Activated naive CD4-positive, alpha-beta T cell treated with anti-CD3 and anti-CD28 coated beads, Interleukin-2, amount 50 U/mL, for 24 hours (primary cell): ENCODE measurements around the gene GNPNAT1.

Experiments
- H3K27ac Mint-ChIP-seq: one replicate; pipeline ENCODE4 v1.8.0; 2021; ENCODE audit warnings: mild to moderate bottlenecking, mixed read lengths
- H3K27me3 Mint-ChIP-seq: one replicate; pipeline ENCODE4 v1.8.0; 2021; ENCODE audit warnings: mixed read lengths
- H3K36me3 Mint-ChIP-seq: one replicate; pipeline ENCODE4 v1.8.0; 2021; ENCODE audit warnings: mixed read lengths
- H3K4me1 Mint-ChIP-seq: one replicate; pipeline ENCODE4 v1.8.0; 2021; ENCODE audit warnings: mixed read lengths
- H3K4me3 Mint-ChIP-seq: one replicate; pipeline ENCODE4 v1.8.0; 2021; ENCODE audit warnings: mild to moderate bottlenecking, mixed read lengths
- H3K9me3 Mint-ChIP-seq: one replicate; pipeline ENCODE4 v1.8.0; 2021; ENCODE audit warnings: mixed read lengths

Gene GNPNAT1

GRCh38 chr14:52801014-52801712 is 9.8 kb upstream of the GNPNAT1 start:
- Mint-ChIP-seq H3K4me1 (peaks cover 19% of the 10 kb centered on the region), H3K4me3 (no peak overlapping the region), H3K9me3 (no peaks in the 10 kb centered on the region), H3K27ac (no peak overlapping the region), H3K27me3 (no peaks in the 10 kb centered on the region), H3K36me3 (no peaks in the 10 kb centered on the region)

DNA sequence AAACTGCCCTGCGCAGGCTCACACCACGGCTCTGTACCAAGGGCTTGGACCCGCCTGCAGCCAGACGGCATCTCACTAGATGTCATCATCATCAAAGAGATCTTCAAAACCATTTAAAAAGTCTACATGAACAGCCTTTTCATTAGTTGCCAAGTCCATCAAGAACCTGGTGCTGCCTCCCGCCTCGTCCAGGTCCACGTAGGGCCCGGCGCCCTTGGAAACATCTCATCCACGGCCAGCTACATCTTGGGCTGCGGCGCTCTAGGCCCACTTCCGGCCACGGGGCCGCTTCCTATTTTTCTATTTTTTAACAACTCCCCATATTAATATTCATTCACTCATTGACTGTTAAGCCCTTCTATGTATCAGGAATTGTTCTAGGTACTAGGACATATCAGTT is 7.4 kb upstream of the GNPNAT1 start:
- Mint-ChIP-seq H3K27ac (no peak overlapping the region), H3K4me1 (peaks cover 19% of the 10 kb centered on the region), H3K36me3 (no peaks in the 10 kb centered on the region)

DNA sequence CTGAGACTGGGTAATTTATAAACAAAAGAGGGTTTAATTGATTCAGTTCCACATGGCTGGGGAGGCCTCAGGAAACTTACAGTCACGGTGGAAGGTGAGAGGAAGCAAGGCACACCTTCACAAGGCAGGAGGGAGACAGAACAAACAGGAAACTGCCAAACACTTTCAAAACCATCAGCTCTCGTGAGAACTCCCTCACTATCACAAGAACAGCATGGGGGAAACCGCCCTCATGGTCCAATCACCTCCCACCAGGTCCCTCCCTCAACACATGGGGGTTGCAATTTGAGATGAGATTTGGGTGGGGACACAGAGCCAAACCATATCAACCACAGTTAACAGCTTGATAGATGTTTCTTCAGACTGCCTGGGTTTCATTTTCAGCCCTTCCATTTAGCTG is 6.2 kb upstream of the GNPNAT1 start:
- Mint-ChIP-seq H3K27ac (no peak overlapping the region), H3K9me3 (no peaks in the 10 kb centered on the region), H3K36me3 (no peaks in the 10 kb centered on the region), H3K4me3 (no peak overlapping the region), H3K27me3 (no peaks in the 10 kb centered on the region), H3K4me1 (peaks cover 19% of the 10 kb centered on the region)

More for the DNA sequence above, 7.4 kb upstream of the GNPNAT1 start:
- no peaks in the 10 kb centered on the region for H3K9me3 Mint-ChIP-seq
- no peak overlapping the region for H3K4me3 Mint-ChIP-seq
- no peaks in the 10 kb centered on the region for H3K27me3 Mint-ChIP-seq

DNA sequence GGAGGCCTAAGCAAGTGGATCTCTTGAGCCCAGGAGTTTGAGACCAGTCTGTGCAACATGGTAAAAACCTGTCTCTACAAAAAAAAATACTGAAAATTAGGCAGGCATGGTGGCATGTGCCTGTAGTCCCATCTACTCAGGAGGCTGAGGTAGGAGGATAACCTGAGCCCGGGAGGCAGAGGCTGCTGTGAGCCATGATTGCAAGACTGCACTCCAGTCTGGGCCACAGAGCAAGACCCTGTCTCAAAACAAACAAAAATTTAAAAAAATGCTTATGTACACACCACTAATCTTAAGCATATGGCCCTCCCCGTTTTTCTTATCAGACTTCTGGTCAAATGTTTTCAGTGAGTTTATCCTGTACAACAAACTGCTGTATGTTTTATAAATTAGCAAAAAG is 1.7 kb upstream of the GNPNAT1 start:
- H3K4me1 Mint-ChIP-seq, result peaks cover 42% of the 10 kb centered on the region
- H3K4me3 Mint-ChIP-seq, result no peak overlapping the region
- no peak overlapping the region for H3K27ac Mint-ChIP-seq

GRCh38 chr14:52792097-52792415 is 649 bp upstream of the GNPNAT1 start:
- Mint-ChIP-seq H3K4me1 (peaks cover 46% of the 10 kb centered on the region), H3K9me3 (no peaks in the 10 kb centered on the region), H3K4me3 (peak overlapping the region; percentile 86), H3K27ac (peak overlapping the region; percentile 94), H3K36me3 (peaks cover 1% of the 10 kb centered on the region), H3K27me3 (no peaks in the 10 kb centered on the region)

More for the DNA sequence above, 1.7 kb upstream of the GNPNAT1 start:
- Mint-ChIP-seq H3K9me3 (no peaks in the 10 kb centered on the region), H3K27me3 (no peaks in the 10 kb centered on the region), H3K36me3 (peaks cover 1% of the 10 kb centered on the region)

DNA sequence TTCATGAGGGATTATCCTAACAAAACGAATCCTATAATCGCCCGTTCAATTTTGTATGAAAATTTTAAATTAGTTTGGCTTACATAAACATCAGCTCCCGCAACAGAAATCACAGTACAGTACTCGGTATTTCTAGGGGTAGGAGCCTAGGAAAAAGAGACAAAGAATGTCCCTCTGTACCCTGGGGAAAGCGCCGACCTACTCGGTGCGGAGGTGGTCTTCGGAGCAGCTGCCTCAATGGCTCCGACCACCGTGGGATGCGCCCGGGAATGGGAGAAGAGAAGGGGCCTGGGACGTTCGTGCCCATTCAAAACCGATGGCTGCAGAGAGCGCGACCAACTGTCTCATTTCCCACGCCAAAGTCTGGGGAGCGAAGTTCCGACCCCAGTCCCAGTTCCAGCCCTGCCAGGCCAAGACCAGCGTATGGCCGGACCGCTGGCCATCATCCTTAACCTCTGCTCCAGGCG is 618 bp downstream of the GNPNAT1 start:
- no peaks in the 10 kb centered on the region for H3K27me3 Mint-ChIP-seq
- no peaks in the 10 kb centered on the region for H3K9me3 Mint-ChIP-seq
- peak overlapping the region; percentile 94 for H3K4me3 Mint-ChIP-seq
- H3K36me3 Mint-ChIP-seq, result peaks cover 3% of the 10 kb centered on the region
- H3K4me1 Mint-ChIP-seq, result peaks cover 47% of the 10 kb centered on the region
- peak overlapping the region; percentile 83 for H3K27ac Mint-ChIP-seq

- Mint-ChIP-seq H3K36me3 (peaks cover 3% of the 10 kb centered on the region), H3K9me3 (no peaks in the 10 kb centered on the region), H3K27me3 (no peaks in the 10 kb centered on the region), H3K27ac (peak overlapping the region; percentile 83), H3K4me3 (peak overlapping the region; percentile 94), H3K4me1 (peaks cover 47% of the 10 kb centered on the region)
Measured at GRCh38 chr14:52790011-52790755, 1.2 kb downstream of the GNPNAT1 start.

DNA sequence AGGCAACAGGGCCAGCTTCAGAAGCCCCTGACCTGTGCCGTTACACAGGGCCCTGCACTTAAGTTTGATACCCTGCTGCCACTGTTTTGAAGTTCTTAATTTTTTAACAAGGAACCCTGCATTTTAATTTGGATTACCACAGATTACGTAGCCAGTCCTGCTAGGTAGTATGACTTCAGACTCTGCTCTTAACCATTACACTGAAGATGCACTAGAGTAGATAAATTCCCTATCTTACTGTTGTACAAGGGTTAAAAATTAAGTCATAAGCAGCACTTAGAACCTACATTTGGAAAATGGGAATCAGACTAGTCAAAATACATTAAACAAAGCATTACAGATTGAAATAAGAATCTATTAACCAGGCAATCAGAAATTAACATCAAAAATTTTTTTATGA is 2.3 kb downstream of the GNPNAT1 start:
- H3K27ac Mint-ChIP-seq, result no peak overlapping the region
- peaks cover 3% of the 10 kb centered on the region for H3K36me3 Mint-ChIP-seq
- no peaks in the 10 kb centered on the region for H3K9me3 Mint-ChIP-seq
- peaks cover 47% of the 10 kb centered on the region for H3K4me1 Mint-ChIP-seq
- peak overlapping the region; percentile 47 for H3K4me3 Mint-ChIP-seq
- no peaks in the 10 kb centered on the region for H3K27me3 Mint-ChIP-seq

DNA sequence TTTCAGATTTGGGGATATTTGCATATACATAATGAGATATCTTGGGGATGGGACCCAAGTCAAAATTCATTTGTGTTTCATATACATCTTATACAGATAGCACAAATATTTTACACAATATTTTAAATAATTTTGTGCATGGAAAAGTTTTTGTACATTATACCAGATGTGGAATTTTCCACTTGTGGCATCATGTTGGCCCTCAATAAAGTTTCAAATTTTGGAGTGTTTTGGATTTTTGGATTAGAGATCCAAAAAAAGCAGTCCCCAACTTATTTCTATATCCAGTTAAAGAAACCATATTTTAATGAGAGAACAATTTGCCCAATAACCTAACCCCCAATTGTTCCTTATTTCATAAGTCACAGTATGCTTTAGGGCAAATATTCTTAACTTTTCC is 4.5 kb downstream of the GNPNAT1 start:
- H3K27ac Mint-ChIP-seq, result no peak overlapping the region
- no peaks in the 10 kb centered on the region for H3K9me3 Mint-ChIP-seq
- no peaks in the 10 kb centered on the region for H3K27me3 Mint-ChIP-seq
- peaks cover 5% of the 10 kb centered on the region for H3K36me3 Mint-ChIP-seq
- H3K4me3 Mint-ChIP-seq, result no peak overlapping the region
- H3K4me1 Mint-ChIP-seq, result peaks cover 39% of the 10 kb centered on the region

GRCh38 chr14:52783206-52783605 is 8.2 kb downstream of the GNPNAT1 start:
- no peak overlapping the region for H3K4me3 Mint-ChIP-seq
- H3K9me3 Mint-ChIP-seq, result no peaks in the 10 kb centered on the region
- peaks cover 10% of the 10 kb centered on the region for H3K4me1 Mint-ChIP-seq
- H3K27me3 Mint-ChIP-seq, result no peaks in the 10 kb centered on the region
- H3K36me3 Mint-ChIP-seq, result peaks cover 4% of the 10 kb centered on the region
- no peak overlapping the region for H3K27ac Mint-ChIP-seq

DNA sequence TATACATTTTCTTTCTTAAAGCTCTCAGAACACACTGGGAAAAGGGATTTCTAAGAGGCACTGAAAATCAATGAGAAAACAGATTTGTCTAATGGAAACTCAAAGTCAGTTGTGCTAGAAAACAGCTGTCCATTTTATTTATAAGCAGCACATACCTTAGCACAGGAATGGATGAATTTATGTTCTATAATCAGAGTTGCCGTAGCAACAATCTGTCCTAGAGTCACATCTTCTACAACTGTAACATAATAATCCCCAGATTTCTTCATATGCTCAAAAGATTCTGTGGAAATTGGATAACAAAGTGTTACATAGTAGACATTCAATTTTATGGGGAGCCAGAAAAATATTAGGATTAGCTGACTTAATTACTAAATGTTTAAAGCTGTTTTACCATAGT is 9.8 kb downstream of the GNPNAT1 start:
- Mint-ChIP-seq H3K27me3 (no peaks in the 10 kb centered on the region), H3K4me3 (no peak overlapping the region), H3K4me1 (no peaks in the 10 kb centered on the region), H3K27ac (no peak overlapping the region), H3K36me3 (peaks cover 4% of the 10 kb centered on the region), H3K9me3 (no peaks in the 10 kb centered on the region)

DNA sequence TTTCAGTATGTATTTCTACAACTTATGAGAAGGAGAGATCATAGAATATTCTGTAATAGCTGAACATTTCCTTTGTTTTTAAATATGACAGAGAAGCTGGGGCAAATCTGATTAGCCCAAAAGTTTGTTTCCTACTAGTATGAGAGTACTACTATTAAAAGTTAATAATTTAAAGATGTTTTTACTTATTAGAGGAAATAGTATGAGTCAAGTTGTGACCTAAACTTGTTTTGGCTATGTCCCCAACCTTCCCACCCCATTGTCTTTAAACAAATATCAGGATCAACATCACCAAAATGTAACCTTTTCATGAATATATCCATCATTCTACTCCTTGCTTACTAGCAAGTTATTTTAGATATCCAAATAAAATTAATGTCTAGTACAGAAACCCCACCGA is 10.5 kb downstream of the GNPNAT1 start:
- Mint-ChIP-seq H3K27me3 (no peaks in the 10 kb centered on the region), H3K9me3 (no peaks in the 10 kb centered on the region), H3K36me3 (peaks cover 2% of the 10 kb centered on the region), H3K4me3 (no peak overlapping the region), H3K27ac (no peak overlapping the region), H3K4me1 (no peaks in the 10 kb centered on the region)

DNA sequence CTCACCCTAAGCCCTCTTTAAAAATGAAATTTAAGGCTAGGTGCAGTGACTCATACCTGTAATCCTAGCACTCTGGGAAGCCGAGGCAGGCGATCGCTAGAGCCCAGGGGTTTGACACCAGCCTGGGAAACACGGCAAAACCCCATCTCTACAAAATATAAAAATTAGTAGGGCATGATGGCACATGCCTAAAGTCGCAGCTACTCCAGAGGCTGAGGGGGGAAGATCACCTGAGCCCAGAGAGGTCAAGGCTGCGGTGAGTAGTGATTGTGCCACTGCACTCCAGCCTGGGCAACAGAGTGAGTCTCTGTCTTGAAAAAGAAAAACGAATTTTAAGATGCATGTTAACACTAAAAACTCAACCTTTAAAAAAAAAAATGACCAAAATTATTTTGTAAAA is 12.7 kb downstream of the GNPNAT1 start:
- Mint-ChIP-seq H3K27me3 (no peaks in the 10 kb centered on the region), H3K36me3 (peaks cover 2% of the 10 kb centered on the region), H3K4me3 (no peak overlapping the region), H3K4me1 (peaks cover 3% of the 10 kb centered on the region), H3K9me3 (no peaks in the 10 kb centered on the region), H3K27ac (no peak overlapping the region)

GRCh38 chr14:52776816-52777215 is 14.6 kb downstream of the GNPNAT1 start:
- Mint-ChIP-seq H3K9me3 (no peaks in the 10 kb centered on the region), H3K4me1 (peaks cover 5% of the 10 kb centered on the region), H3K4me3 (no peak overlapping the region), H3K27ac (peak overlapping the region; percentile 8), H3K27me3 (no peaks in the 10 kb centered on the region), H3K36me3 (peaks cover 2% of the 10 kb centered on the region)

DNA sequence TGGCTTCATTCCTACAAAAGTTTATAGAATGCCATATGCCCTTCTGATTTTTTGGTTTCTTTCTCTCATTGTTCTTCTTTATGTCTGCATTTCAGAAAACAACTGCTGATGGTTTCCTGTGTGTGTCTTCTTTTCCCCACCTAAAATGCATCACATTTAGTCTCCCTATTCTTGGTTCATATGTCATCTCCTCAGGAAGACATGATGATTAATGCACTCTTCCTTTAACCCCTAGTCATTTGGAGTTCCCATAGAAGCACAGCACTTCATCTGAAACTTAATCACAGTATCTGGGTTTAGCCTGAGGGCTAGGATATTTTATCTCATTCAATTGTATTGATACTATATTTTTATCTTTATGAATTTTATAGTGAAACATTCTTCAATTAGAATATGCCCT is 21.5 kb downstream of the GNPNAT1 start:
- H3K4me1 Mint-ChIP-seq, result peaks cover 26% of the 10 kb centered on the region
- peaks cover 12% of the 10 kb centered on the region for H3K36me3 Mint-ChIP-seq
- no peaks in the 10 kb centered on the region for H3K9me3 Mint-ChIP-seq
- H3K27me3 Mint-ChIP-seq, result no peaks in the 10 kb centered on the region
- H3K4me3 Mint-ChIP-seq, result no peak overlapping the region
- H3K27ac Mint-ChIP-seq, result peak overlapping the region; percentile 85

DNA sequence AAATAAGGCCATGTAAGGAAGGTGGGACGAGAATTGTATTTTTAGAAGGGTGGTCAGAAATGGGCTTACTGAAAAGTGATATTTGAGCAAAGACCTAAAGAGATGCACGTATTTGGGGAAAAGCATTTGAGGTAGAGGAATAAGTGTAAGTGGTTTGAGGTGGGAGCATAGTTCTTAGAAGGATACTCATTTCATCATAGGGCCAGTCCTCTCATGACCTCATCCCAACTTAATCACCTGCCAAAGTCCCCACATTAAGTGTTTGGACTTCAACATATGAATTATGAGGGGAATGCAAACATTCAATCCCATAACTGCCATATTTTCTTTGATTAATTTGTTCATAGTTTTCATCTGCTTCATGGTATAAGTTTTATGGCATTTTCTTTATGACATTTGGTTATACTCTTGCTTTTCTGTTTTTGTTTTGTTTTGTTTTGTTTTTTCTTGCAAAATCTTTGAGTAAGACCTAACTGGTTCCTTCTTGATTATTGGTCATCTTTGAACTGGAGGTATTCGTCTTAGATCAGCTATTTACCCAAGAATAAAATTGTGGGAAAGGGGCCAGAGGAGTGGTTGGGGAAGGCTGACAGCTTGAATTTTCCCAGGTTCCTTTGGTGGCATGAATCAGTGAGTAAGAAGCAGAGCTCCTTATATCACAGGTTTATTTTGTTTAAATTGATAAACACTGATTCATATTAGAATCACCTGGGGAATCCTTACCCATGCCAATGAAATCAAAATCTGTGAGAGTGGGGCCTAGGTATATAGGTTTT is 24.2 kb downstream of the GNPNAT1 start:
- H3K4me3 Mint-ChIP-seq, result no peak overlapping the region
- peak overlapping the region; percentile 15 for H3K27ac Mint-ChIP-seq
- H3K36me3 Mint-ChIP-seq, result peaks cover 20% of the 10 kb centered on the region
- H3K4me1 Mint-ChIP-seq, result peaks cover 40% of the 10 kb centered on the region
- no peaks in the 10 kb centered on the region for H3K27me3 Mint-ChIP-seq
- H3K9me3 Mint-ChIP-seq, result no peaks in the 10 kb centered on the region
